NT2/D1 (cell line): ENCODE data around the gene PLD4.

Experiments
- YY1 ChIP-seq: IDR thresholded peaks from 2 replicates; pipeline ENCODE4 v1.6.1; 2011; ENCODE audit not compliant: insufficient read length, insufficient read depth
- ZNF274 ChIP-seq: IDR thresholded peaks from 2 replicates; pipeline ENCODE4 v1.6.1; 2011; ENCODE audit warnings: mild to moderate bottlenecking, low read depth, low read length

DNA sequence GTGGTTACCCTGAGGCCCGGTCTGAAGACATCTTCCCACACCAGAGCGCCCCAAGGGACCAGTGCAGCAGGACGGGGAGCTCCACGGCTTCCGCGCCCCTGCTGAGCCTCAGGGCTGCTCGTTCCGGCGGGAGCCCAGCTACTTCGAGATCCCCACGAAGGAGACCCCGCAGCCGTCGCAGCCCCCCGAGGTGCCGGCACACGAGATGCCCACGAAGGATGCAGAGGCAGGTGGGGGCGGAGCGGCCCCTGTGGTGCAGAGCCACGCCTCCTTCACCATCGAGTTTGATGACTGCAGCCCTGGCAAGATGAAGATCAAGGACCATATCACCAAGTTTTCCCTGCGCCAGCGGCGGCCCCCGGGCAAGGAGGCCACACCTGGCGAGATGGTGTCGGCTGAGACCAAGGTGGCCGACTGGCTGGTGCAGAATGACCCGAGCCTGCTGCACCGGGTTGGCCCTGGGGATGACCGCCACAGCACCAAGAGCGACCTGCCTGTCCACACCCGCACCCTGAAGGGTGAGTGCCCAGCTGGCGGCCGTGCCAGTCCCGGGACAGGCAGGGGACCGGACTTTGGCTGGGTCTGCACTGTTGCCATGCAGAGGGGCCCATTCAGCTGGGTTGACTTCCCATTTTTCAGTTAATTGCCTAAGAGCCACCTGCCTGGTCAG is 41.6 kb upstream of the PLD4 start:
- TF ChIP-seq ZNF274 (no peak), YY1 (no peak)
